K562 (cell line): ENCODE results near the gene AKAP6. TPM values are rescaled to one million over a fixed set of nuclear protein-coding genes. Genes with fewer than 3 reads are reported as not detected.

ENCODE experiments used
- ATAC-seq: fragments of 200-7000 bp; cut with Tn5 transposase; 3 replicates; pipeline ENCODE4 v1.9.1; 2020; ENCODE audit warnings: moderate library complexity
- BruUV-seq: library from RNA; stranded (reverse); fragments of 400-500 nt; replicated peaks from 2 replicates; lab custom pipeline; 2021; lab: Mats Ljungman, UMichigan
- CTCF ChIA-PET: fragments of 300-600 bp; formaldehyde crosslinking; extraction: SDS; loops from one replicate; lab custom pipeline; 2021; ENCODE audit warnings: low intra/inter-chr PET ratio; lab: Yijun Ruan, JAX
- POLR2A ChIA-PET: fragments of 300-600, 350-650 bp; sonication (Branson Sonifier 250); formaldehyde crosslinking; extraction: SDS; loops from one replicate; lab custom pipeline; 2021; ENCODE audit warnings: antibody characterized with exemption, inconsistent platforms; lab: Yijun Ruan, JAX
- DNase-seq, 4 experiments: peaks; one replicate each; pipeline versions ENCODE4 v3.0.0 to v3.0.0-alpha.2; 2011 to 2018; ENCODE audit warnings: low spot score in 3 of 4, mixed read lengths in 3 of 4; ENCODE audit errors: extremely low read depth in 1 of 4
- FAIRE-seq: peaks from 2 replicates; lab custom pipeline; 2011; peaks lifted over from hg19 to GRCh38; lab: Jason Lieb, UNC
- H2AFZ ChIP-seq: 2 replicates; pipeline ENCODE4 v1.6.0; 2011; ENCODE audit warnings: low read depth, low read length, control low read depth, inconsistent platforms
- H3K27ac ChIP-seq: fragments of 200-600 bp; 3 replicates; pipeline ENCODE4 v1.8.0; 2011; ENCODE audit warnings: low read depth, mild to moderate bottlenecking, control low read depth, inconsistent platforms, low read length, moderate library complexity, mixed read lengths; ENCODE audit errors: extremely low read depth
- H3K27me3 ChIP-seq, 2 experiments: fragments of 300-600 bp in 1 of 2; 2 replicates in 1 of 2; 3 replicates in 1 of 2; pipeline versions ENCODE4 v1.6.0 to v1.8.0; 2011; ENCODE audit warnings: inconsistent platforms in 2 of 2, low read length in 2 of 2, mild to moderate bottlenecking in 1 of 2, mixed read lengths in 1 of 2, moderate library complexity in 1 of 2; ENCODE audit not compliant: control insufficient read depth in 2 of 2, insufficient read depth in 2 of 2
- H3K36me3 ChIP-seq: fragments of 300-600 bp; 3 replicates; pipeline ENCODE4 v1.8.0; 2011; ENCODE audit warnings: mild to moderate bottlenecking, low read length, inconsistent platforms; ENCODE audit not compliant: control insufficient read depth, insufficient read depth
- H3K4me1 ChIP-seq, 2 experiments: fragments of 200-600 bp in 1 of 2; replicated peaks in 1 of 2; 2 replicates in 1 of 2; 3 replicates in 1 of 2; pipeline versions ENCODE4 v1.5.1 to v1.8.0; 2011; ENCODE audit warnings: inconsistent platforms in 2 of 2, low read length in 2 of 2, mild to moderate bottlenecking in 1 of 2, mixed read lengths in 1 of 2, moderate library complexity in 1 of 2; ENCODE audit not compliant: control insufficient read depth in 2 of 2, insufficient read depth in 2 of 2
- H3K4me2 ChIP-seq: 2 replicates; pipeline ENCODE4 v1.6.1; 2011; ENCODE audit warnings: low read length, control low read depth, inconsistent platforms, mixed read lengths; ENCODE audit not compliant: insufficient read depth
- H3K4me3 ChIP-seq: fragments of 200-600 bp; sonication (generic), shearing (Covaris generic); 2 replicates; pipeline ENCODE4 v1.5.1; 2016; ENCODE audit warnings: control low read depth, inconsistent platforms
- H3K79me2 ChIP-seq: fragments of 200-600 bp; 3 replicates; pipeline ENCODE4 v1.8.0; 2011; ENCODE audit warnings: low read length, inconsistent platforms; ENCODE audit not compliant: control insufficient read depth, insufficient read depth
- H3K9ac ChIP-seq, 2 experiments: 2 replicates each; pipeline versions ENCODE4 v1.6.0 to v1.6.1; 2011; ENCODE audit warnings: low read depth in 2 of 2, low read length in 2 of 2, control low read depth in 1 of 2, inconsistent platforms in 1 of 2, mild to moderate bottlenecking in 1 of 2, mixed read lengths in 1 of 2; ENCODE audit not compliant: insufficient read depth in 1 of 2
- H3K9me1 ChIP-seq: one replicate; pipeline ENCODE4 v1.6.0; 2011; ENCODE audit warnings: inconsistent platforms, mild to moderate bottlenecking, low read length, moderate library complexity; ENCODE audit not compliant: control insufficient read depth, insufficient read depth
- H3K9me3 ChIP-seq: replicated peaks from 2 replicates; pipeline ENCODE4 v1.5.1; 2011; ENCODE audit warnings: low read depth, low read length, inconsistent platforms; ENCODE audit not compliant: control insufficient read depth, insufficient read depth
- H4K20me1 ChIP-seq: replicated peaks from 2 replicates; pipeline ENCODE4 v1.6.1; 2011; ENCODE audit warnings: low read length, inconsistent platforms, mixed read lengths; ENCODE audit not compliant: control insufficient read depth, insufficient read depth
- ARID1B ChIP-seq: fragments of 450-650 bp; IDR thresholded peaks from 2 replicates; pipeline ENCODE4 v1.6.1; 2016; ENCODE audit warnings: antibody characterized with exemption, mild to moderate bottlenecking, inconsistent platforms
- CHD4 ChIP-seq: fragments of 200-600 bp; sonication (generic); IDR thresholded peaks from 3 replicates; pipeline ENCODE4 v1.6.1; 2012; ENCODE audit warnings: low read depth, mild to moderate bottlenecking, mixed read lengths, low read length, inconsistent platforms; ENCODE audit not compliant: insufficient read depth, insufficient replicate concordance, poor library complexity, severe bottlenecking
- KAT7 ChIP-seq: sonication (generic); formaldehyde crosslinking; IDR thresholded peaks from 2 replicates; pipeline ENCODE4 v1.8.0; 2022; ENCODE audit warnings: missing genetic modification reagents, mild to moderate bottlenecking, borderline replicate concordance
- RAD21 ChIP-seq, 2 experiments: fragments of 250-450 bp in 1 of 2; fragments of 450-650 bp in 1 of 2; sonication (Bioruptor Pico) in 1 of 2; formaldehyde crosslinking in 1 of 2; IDR thresholded peaks in 1 of 2; conservative IDR thresholded peaks in 1 of 2; 2 replicates each; pipeline versions ENCODE4 v1.4.0 to v1.8.0; 2020 to 2022; ENCODE audit warnings: mild to moderate bottlenecking in 2 of 2, moderate library complexity in 1 of 2
- STAT5B ChIP-seq: fragments of 250-450 bp; sonication (Bioruptor Pico); IDR thresholded peaks from 2 replicates; pipeline ENCODE4 v1.8.0; 2021; ENCODE audit warnings: mild to moderate bottlenecking, inconsistent platforms
- TCF7 ChIP-seq: sonication (generic); IDR thresholded peaks from 2 replicates; pipeline ENCODE4 v1.6.1; 2016; ENCODE audit warnings: antibody characterized with exemption, borderline replicate concordance
- U2AF1 ChIP-seq: fragments of 200-400 bp; formaldehyde crosslinking; optimal IDR thresholded peaks from 2 replicates; pipeline ENCODE3; 2017; ENCODE audit warnings: mild to moderate bottlenecking, low read depth, low read length, moderate library complexity
- ZFP30 ChIP-seq: fragments of 250-450 bp; sonication (Bioruptor Pico); IDR thresholded peaks from 2 replicates; pipeline ENCODE4 v1.8.0; 2022; ENCODE audit warnings: moderate library complexity, mild to moderate bottlenecking, inconsistent platforms, borderline replicate concordance
- ZNF324 ChIP-seq: fragments of 250-450 bp; sonication (Bioruptor Pico); IDR thresholded peaks from 2 replicates; pipeline ENCODE4 v1.4.0; 2020; ENCODE audit warnings: mild to moderate bottlenecking
- ZNF436 ChIP-seq: fragments of 250-450, 450-650 bp; sonication (Bioruptor Pico); formaldehyde crosslinking; IDR thresholded peaks from 2 replicates; pipeline ENCODE4 v1.7.0; 2020; ENCODE audit warnings: mild to moderate bottlenecking
- ZNF785 ChIP-seq: fragments of 250-450 bp; sonication (Bioruptor Pico); IDR thresholded peaks from 2 replicates; pipeline ENCODE4 v1.4.0; 2020; ENCODE audit warnings: mild to moderate bottlenecking
- ZSCAN29 ChIP-seq: fragments of 450-650 bp; IDR thresholded peaks from 2 replicates; pipeline ENCODE4 v1.6.1; 2017
- WGBS: fragments of 100-300 bp; shearing (Covaris generic); methylation state at CpG from one replicate; pipeline ENCODE4 v1.1.6; 2016; ENCODE audit warnings: low coverage, mixed read lengths; ENCODE audit not compliant: insufficient coverage; ENCODE audit errors: missing lambda C conversion rate; 5-methylcytosine and 5-hydroxymethylcytosine counted together
- in situ Hi-C: fragments of 300-500 bp; cut with MboI; formaldehyde crosslinking; loops from 4 replicates; pipeline ENCODE4 v1.15.0; 2018; ENCODE audit warnings: inconsistent platforms, mixed read lengths
- intact Hi-C: fragments of 100-400 bp; cut with micrococcal nuclease; formaldehyde crosslinking; loops from 2 replicates; pipeline ENCODE4 v1.14.2; 2022
- polyA plus RNA-seq, 8 experiments: library from polyadenylated mRNA; depleted of rRNA in 4 of 8; stranded (reverse) in 5 of 8; unstranded in 3 of 8; fragments of >200 nt; fragmentation: Nextera tagmentation in 2 of 8; fragmentation: Illumina TruSeq in 1 of 8; extraction: Ambion mirVana in 2 of 8; extraction: Trizol in 1 of 8; gene quantifications; 2 replicates each; pipeline versions ENCODE4 v1.2.1 to v1.2.3, GENCODE V29; 2011 to 2014; ENCODE audit warnings: inconsistent platforms in 1 of 8, missing spikeins in 1 of 8
- total RNA-seq, 7 experiments: library from RNA; depleted of rRNA in 6 of 7; stranded (reverse); fragments of >200 nt in 6 of 7; fragmentation: Illumina TruSeq in 2 of 7; extraction: Trizol in 2 of 7; gene quantifications; 2 replicates each; pipeline versions ENCODE4 v1.2.1 to v1.2.3, GENCODE V29; 2011 to 2021; ENCODE audit warnings: low replicate concordance in 1 of 7
- TF ChIP-seq, protein P1 (sequence below): fragments of 250-450 bp; sonication (Bioruptor Pico); IDR thresholded peaks from 2 replicates; pipeline ENCODE4 v1.8.0; 2021; ENCODE audit warnings: moderate library complexity, mild to moderate bottlenecking, inconsistent platforms
- TF ChIP-seq, protein P2 (sequence below): sonication (generic); formaldehyde crosslinking; IDR thresholded peaks from 2 replicates; pipeline ENCODE4 v1.8.0; 2022; ENCODE audit warnings: mild to moderate bottlenecking, missing genetic modification reagents
- TF ChIP-seq, protein P3 (sequence below): fragments of 450-650 bp; IDR thresholded peaks from 2 replicates; pipeline ENCODE4 v1.6.1; 2016; ENCODE audit warnings: low read depth

Gene AKAP6
- total and polyA plus RNA-seq, 9 of the 15 experiments (the other 6 are each of a cell fraction or from before 2014, with no cell fraction given), result 0.03 to 1.7 (median 0.48) TPM

DNA sequence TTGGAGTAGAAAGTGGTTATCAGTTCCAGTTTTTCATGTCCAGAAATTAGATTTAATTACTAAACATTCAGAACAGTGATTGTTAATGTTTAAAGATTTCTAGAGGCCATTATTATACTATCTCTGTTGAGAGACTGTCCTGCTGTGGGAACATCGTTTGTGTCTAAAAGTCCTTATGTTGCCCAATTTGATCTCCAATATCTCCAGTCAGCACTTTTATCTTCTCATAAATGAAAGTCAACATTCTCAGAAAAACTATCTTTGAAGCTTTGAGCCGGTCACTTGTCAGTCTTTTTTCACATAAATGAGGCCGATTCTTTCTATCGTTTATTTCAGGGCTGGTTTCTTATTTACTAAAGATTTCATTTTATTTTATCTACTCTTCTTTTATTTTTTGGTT is 518.8 kb downstream of the AKAP6 start:
- Histone ChIP-seq H3K79me2 (no peaks in the 10 kb centered on the region), H3K27ac (no peak overlapping the region), H3K4me3 (no peak overlapping the region), H3K36me3 (no peaks in the 10 kb centered on the region), H3K27me3 (no peaks in the 10 kb centered on the region), H2AFZ (no peak overlapping the region), H4K20me1 (no peaks in the 10 kb centered on the region), H3K4me1 (no peaks in the 10 kb centered on the region), H3K4me2 (no peak overlapping the region), H3K9me1 (no peaks in the 10 kb centered on the region), H3K9ac (no peak overlapping the region), H3K9me3 (no peaks in the 10 kb centered on the region)
- ATAC-seq (no peak), FAIRE-seq (no peak), DNase-seq (no peak)
- ChIA-PET POLR2A (no interaction called here), CTCF (no interaction called here)
- in situ Hi-C loops (no loop called here), intact Hi-C loops (no loop called here)
- no TSS peak for BruUV-seq
- WGBS, result 0% methylated on average over 4 of the region's 4 CpGs
- TF ChIP-seq RAD21 (CRISPR knock-in tag; conservative IDR thresholded peaks at IDR 0.05 in 1 of 2, IDR thresholded peaks at IDR 0.05 in 1 of 2), result no peak
- TF ChIP-seq, protein P1, sequence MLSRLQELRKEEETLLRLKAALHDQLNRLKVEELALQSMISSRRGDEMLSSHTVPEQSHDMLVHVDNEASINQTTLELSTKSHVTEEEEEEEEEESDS (CRISPR knock-in tag), result no peak
- no peak for TF ChIP-seq STAT5B (CRISPR knock-in tag)
- no peak for TF ChIP-seq ZSCAN29
- TF ChIP-seq ZFP30 (CRISPR knock-in tag), result no peak
- no peak for TF ChIP-seq KAT7 (CRISPR knock-in tag)
- no peak for TF ChIP-seq TCF7
- no peak for TF ChIP-seq ZNF324 (CRISPR knock-in tag)
- no peak for TF ChIP-seq ZNF436
- no peak for TF ChIP-seq U2AF1
- no peak for TF ChIP-seq ZNF785 (CRISPR knock-in tag)
- TF ChIP-seq, protein P2, sequence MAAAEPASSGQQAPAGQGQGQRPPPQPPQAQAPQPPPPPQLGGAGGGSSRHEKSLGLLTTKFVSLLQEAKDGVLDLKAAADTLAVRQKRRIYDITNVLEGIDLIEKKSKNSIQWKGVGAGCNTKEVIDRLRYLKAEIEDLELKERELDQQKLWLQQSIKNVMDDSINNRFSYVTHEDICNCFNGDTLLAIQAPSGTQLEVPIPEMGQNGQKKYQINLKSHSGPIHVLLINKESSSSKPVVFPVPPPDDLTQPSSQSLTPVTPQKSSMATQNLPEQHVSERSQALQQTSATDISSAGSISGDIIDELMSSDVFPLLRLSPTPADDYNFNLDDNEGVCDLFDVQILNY (CRISPR knock-in tag), result no peak
- no peak for TF ChIP-seq ARID1B
- no peak for TF ChIP-seq CHD4
- TF ChIP-seq, protein P3, sequence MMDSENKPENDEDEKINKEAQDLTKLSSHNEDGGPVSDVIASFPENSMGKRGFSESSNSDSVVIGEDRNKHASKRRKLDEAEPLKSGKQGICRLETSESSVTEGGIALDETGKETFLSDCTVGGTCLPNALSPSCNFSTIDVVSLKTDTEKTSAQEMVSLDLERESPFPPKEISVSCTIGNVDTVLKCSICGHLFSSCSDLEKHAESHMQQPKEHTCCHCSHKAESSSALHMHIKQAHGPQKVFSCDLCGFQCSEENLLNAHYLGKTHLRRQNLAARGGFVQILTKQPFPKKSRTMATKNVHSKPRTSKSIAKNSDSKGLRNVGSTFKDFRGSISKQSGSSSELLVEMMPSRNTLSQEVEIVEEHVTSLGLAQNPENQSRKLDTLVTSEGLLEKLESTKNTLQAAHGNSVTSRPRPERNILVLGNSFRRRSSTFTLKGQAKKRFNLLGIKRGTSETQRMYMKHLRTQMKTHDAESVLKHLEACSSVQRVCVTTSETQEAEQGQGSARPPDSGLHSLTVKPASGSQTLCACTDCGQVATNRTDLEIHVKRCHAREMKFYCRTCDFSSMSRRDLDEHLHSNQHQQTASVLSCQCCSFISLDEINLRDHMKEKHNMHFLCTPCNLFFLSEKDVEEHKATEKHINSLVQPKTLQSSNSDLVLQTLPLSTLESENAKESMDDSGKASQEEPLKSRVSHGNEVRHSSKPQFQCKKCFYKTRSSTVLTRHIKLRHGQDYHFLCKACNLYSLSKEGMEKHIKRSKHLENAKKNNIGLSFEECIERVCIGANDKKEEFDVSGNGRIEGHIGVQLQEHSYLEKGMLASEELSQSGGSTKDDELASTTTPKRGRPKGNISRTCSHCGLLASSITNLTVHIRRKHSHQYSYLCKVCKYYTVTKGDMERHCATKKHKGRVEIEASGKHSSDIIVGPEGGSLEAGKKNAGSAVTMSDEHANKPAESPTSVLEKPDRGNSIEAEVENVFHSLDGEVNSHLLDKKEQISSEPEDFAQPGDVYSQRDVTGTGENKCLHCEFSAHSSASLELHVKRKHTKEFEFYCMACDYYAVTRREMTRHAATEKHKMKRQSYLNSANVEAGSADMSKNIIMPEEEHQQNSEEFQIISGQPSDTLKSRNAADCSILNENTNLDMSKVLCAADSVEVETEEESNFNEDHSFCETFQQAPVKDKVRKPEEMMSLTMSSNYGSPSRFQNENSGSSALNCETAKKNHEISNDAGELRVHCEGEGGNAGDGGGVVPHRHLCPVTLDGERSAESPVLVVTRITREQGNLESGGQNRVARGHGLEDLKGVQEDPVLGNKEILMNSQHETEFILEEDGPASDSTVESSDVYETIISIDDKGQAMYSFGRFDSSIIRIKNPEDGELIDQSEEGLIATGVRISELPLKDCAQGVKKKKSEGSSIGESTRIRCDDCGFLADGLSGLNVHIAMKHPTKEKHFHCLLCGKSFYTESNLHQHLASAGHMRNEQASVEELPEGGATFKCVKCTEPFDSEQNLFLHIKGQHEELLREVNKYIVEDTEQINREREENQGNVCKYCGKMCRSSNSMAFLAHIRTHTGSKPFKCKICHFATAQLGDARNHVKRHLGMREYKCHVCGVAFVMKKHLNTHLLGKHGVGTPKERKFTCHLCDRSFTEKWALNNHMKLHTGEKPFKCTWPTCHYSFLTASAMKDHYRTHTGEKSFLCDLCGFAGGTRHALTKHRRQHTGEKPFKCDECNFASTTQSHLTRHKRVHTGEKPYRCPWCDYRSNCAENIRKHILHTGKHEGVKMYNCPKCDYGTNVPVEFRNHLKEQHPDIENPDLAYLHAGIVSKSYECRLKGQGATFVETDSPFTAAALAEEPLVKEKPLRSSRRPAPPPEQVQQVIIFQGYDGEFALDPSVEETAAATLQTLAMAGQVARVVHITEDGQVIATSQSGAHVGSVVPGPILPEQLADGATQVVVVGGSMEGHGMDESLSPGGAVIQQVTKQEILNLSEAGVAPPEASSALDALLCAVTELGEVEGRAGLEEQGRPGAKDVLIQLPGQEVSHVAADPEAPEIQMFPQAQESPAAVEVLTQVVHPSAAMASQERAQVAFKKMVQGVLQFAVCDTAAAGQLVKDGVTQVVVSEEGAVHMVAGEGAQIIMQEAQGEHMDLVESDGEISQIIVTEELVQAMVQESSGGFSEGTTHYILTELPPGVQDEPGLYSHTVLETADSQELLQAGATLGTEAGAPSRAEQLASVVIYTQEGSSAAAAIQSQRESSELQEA, result no peak
